ENCODE results near the gene DIAPH2.
A peak's percentile ranks its signal among the peaks of the same experiment; 100 is the strongest.

Gene DIAPH2

DNA sequence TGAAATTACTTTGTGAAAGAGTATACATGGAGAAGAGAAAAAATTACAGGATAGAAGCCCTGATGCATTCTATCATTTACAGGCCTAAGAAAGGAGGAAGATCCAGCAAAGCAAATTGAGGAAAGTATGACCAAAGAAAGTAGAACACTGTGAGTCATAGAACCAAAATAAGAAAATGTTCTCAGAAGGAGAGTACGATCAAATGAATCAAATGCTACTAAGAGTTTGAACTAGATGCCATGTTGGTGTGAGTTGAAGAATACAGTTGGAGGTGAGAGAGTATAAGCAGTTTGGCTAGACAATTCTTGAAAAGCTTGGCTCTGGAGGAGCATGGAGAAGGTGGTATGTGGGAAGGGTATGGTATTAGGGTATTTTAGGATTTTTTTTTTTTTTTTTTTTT, 360.8 kb downstream of the DIAPH2 start:
- no peak for TF ChIP-seq SP1 (IDR thresholded peaks at IDR 0.05)
- no peak for TF ChIP-seq TARDBP (IDR thresholded peaks at IDR 0.05)
- no peak for TF ChIP-seq ZNF384 (IDR thresholded peaks at IDR 0.05)
- no peak for TF ChIP-seq HDGF (IDR thresholded peaks at IDR 0.05; ENCODE audit: borderline replicate concordance)
- TF ChIP-seq FOXM1 (IDR thresholded peaks at IDR 0.05; ENCODE audit: borderline replicate concordance): no peak
- TF ChIP-seq ARNT (IDR thresholded peaks at IDR 0.05): no peak
- TF ChIP-seq L3MBTL2 (conservative IDR thresholded peaks at IDR 0.05): no peak
- no peak for TF ChIP-seq NFRKB (IDR thresholded peaks at IDR 0.05)
- TF ChIP-seq FOXA1 (IDR thresholded peaks at IDR 0.05): no peak
- TF ChIP-seq, protein P1, sequence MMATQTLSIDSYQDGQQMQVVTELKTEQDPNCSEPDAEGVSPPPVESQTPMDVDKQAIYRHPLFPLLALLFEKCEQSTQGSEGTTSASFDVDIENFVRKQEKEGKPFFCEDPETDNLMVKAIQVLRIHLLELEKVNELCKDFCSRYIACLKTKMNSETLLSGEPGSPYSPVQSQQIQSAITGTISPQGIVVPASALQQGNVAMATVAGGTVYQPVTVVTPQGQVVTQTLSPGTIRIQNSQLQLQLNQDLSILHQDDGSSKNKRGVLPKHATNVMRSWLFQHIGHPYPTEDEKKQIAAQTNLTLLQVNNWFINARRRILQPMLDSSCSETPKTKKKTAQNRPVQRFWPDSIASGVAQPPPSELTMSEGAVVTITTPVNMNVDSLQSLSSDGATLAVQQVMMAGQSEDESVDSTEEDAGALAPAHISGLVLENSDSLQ (IDR thresholded peaks at IDR 0.05): no peak
- no peak for TF ChIP-seq FOXK2 (IDR thresholded peaks at IDR 0.05)
- no peak for TF ChIP-seq BHLHE40 (IDR thresholded peaks at IDR 0.05; ENCODE audit: borderline replicate concordance)
- ChIA-PET POLR2A (no interaction called here), CTCF (no interaction called here)
- DNase-seq (ENCODE audit: extremely low spot score): no peak

DNA sequence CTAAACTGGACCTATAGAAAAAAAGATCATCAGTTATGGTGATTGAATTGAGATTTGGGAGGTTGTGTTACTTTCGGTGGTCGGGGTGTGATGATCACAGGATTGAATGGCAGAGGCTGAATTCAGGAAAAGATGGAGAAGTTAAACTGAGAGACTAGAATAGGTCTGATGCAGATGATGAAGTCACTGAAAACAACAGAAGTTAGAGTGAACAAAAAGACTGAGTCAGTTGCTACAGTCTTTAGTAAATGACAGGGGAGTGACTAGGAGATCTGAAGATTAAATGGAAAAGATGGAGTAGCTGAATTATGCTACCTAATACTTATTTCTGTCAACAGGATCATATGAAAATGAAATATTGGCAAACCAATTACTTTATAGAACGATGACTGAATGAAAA, 362.2 kb downstream of the DIAPH2 start:
- DNase-seq (ENCODE audit: extremely low spot score): no peak
- ChIA-PET CTCF (interaction anchor here (0.6 kb wide), 1 partner anchor 42 kb away, joined by 3 read pairs; no protein-coding TSS in a partner anchor), POLR2A (no interaction called here)
- TF ChIP-seq SUZ12 (IDR thresholded peaks at IDR 0.05) (no peak), HDGF (IDR thresholded peaks at IDR 0.05; ENCODE audit: borderline replicate concordance) (no peak), LEF1 (IDR thresholded peaks at IDR 0.05; ENCODE audit: borderline replicate concordance) (no peak), FOXM1 (IDR thresholded peaks at IDR 0.05; ENCODE audit: borderline replicate concordance) (no peak), FOXA1 (IDR thresholded peaks at IDR 0.05) (no peak), SP1 (IDR thresholded peaks at IDR 0.05) (no peak), FOXK2 (IDR thresholded peaks at IDR 0.05) (no peak), TARDBP (IDR thresholded peaks at IDR 0.05) (no peak), BHLHE40 (IDR thresholded peaks at IDR 0.05; ENCODE audit: borderline replicate concordance) (no peak), NFRKB (IDR thresholded peaks at IDR 0.05) (no peak), L3MBTL2 (conservative IDR thresholded peaks at IDR 0.05) (no peak)
- TF ChIP-seq, protein P1 (IDR thresholded peaks at IDR 0.05): no peak

DNA sequence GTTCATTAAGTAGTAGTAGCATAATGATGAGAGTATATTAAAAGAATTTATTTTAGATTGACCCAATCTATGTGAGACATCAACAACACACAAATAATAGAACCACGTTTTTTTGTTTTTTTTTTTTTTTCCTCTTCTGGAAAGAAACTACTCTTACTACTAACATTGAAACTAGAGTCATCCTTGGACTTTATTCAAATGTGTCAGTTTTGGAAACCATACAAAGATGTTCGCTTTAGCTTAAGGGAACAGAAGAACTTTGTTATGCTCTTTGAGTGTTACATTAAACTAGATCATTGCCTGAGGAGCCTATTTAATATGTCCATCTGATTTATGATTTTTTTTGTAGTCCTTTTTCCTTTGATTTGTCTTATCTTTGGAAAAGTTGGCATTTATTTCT, 365.8 kb downstream of the DIAPH2 start:
- no peak for TF ChIP-seq TARDBP (IDR thresholded peaks at IDR 0.05)
- no peak for TF ChIP-seq FOXK2 (IDR thresholded peaks at IDR 0.05)
- TF ChIP-seq ELF4 (IDR thresholded peaks at IDR 0.05): no peak
- no peak for TF ChIP-seq ZNF384 (IDR thresholded peaks at IDR 0.05)
- TF ChIP-seq NFRKB (IDR thresholded peaks at IDR 0.05): no peak
- no peak for TF ChIP-seq L3MBTL2 (conservative IDR thresholded peaks at IDR 0.05)
- TF ChIP-seq CTBP1 (IDR thresholded peaks at IDR 0.05; ENCODE audit: borderline replicate concordance): no peak
- no peak for TF ChIP-seq SP1 (IDR thresholded peaks at IDR 0.05)
- TF ChIP-seq FOXA1 (IDR thresholded peaks at IDR 0.05): no peak
- TF ChIP-seq BHLHE40 (IDR thresholded peaks at IDR 0.05; ENCODE audit: borderline replicate concordance): no peak
- no peak for TF ChIP-seq LEF1 (IDR thresholded peaks at IDR 0.05; ENCODE audit: borderline replicate concordance)
- TF ChIP-seq HDGF (IDR thresholded peaks at IDR 0.05; ENCODE audit: borderline replicate concordance): no peak
- TF ChIP-seq FOXM1 (IDR thresholded peaks at IDR 0.05; ENCODE audit: borderline replicate concordance): no peak
- TF ChIP-seq SUZ12 (IDR thresholded peaks at IDR 0.05): no peak
- no peak for TF ChIP-seq ARNT (IDR thresholded peaks at IDR 0.05)
- TF ChIP-seq, protein P1 (IDR thresholded peaks at IDR 0.05): no peak
- CTCF ChIA-PET: no interaction called here
- DNase-seq (ENCODE audit: extremely low spot score): no peak
- POLR2A ChIA-PET: no interaction called here

DNA sequence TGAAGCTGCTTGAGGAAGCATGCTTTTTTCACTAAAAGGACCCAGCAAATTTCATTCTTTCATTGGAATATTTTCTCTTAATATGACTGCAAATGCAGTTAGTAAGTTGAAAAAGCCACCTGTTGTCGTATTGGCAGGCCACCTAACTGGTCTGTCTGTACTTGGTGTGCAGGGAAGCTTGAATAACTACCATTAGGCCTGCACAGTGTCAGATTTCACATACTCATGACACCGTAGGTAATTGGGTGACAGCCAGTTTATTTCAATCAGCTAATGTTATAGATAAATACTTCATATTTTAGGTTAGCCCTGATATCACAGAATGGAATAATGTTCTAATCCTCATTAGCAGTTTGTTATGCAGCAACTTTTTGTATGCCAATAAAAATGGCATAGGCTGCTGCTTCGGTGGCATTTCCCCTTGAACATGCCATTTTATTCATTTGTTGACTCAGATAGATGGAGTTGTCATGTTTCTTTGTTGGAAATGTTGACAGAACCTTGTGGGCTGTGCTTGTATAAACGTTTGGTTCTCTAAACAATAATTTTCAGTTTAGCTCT, 372.8 kb downstream of the DIAPH2 start:
- DNase-seq (ENCODE audit: extremely low spot score): peak; percentile 9
- POLR2A ChIA-PET: no interaction called here
- TF ChIP-seq FOXM1 (IDR thresholded peaks at IDR 0.05; ENCODE audit: borderline replicate concordance): no peak
- TF ChIP-seq BHLHE40 (IDR thresholded peaks at IDR 0.05; ENCODE audit: borderline replicate concordance): no peak
- TF ChIP-seq NFRKB (IDR thresholded peaks at IDR 0.05): no peak
- CTCF ChIA-PET: interaction anchor here (0.6 kb wide), 1 partner anchor 663 kb away, joined by 4 read pairs; no protein-coding TSS in a partner anchor

DNA sequence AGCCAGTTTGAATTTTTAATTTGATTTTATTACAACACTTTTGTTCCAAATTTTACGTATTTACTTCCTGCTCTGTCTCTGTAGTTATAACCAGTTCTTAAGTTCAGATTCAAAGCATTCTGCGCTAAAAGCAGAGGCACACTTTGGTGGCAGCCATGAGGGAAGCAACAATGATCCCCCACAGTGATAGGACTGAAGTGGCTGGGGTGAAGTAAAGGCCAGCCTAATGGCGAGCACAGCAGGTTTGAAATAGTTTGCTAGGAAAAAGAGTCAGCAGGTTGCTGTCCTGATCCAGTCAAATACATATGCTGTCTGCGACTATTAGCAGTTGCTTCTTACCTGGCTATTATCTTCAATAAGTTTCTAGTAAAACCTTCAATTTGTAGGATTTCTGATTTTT, 375.4 kb downstream of the DIAPH2 start:
- POLR2A ChIA-PET: no interaction called here
- no peak for TF ChIP-seq FOXM1 (IDR thresholded peaks at IDR 0.05; ENCODE audit: borderline replicate concordance)
- TF ChIP-seq SP1 (IDR thresholded peaks at IDR 0.05): no peak
- TF ChIP-seq HDGF (IDR thresholded peaks at IDR 0.05; ENCODE audit: borderline replicate concordance): no peak
- TF ChIP-seq ARNT (IDR thresholded peaks at IDR 0.05): no peak
- no peak for TF ChIP-seq ELF4 (IDR thresholded peaks at IDR 0.05)
- TF ChIP-seq NFRKB (IDR thresholded peaks at IDR 0.05): no peak
- no peak for TF ChIP-seq L3MBTL2 (conservative IDR thresholded peaks at IDR 0.05)
- TF ChIP-seq FOXK2 (IDR thresholded peaks at IDR 0.05): no peak
- TF ChIP-seq ZNF384 (IDR thresholded peaks at IDR 0.05): no peak
- no peak for TF ChIP-seq FOXA1 (IDR thresholded peaks at IDR 0.05)
- TF ChIP-seq BHLHE40 (IDR thresholded peaks at IDR 0.05; ENCODE audit: borderline replicate concordance): no peak
- CTCF ChIA-PET: interaction anchor here (0.6 kb wide), 2 partner anchors 387 to 510 kb away, joined by 3 read pairs; no protein-coding TSS in a partner anchor
- no peak for DNase-seq (ENCODE audit: extremely low spot score)

DNA sequence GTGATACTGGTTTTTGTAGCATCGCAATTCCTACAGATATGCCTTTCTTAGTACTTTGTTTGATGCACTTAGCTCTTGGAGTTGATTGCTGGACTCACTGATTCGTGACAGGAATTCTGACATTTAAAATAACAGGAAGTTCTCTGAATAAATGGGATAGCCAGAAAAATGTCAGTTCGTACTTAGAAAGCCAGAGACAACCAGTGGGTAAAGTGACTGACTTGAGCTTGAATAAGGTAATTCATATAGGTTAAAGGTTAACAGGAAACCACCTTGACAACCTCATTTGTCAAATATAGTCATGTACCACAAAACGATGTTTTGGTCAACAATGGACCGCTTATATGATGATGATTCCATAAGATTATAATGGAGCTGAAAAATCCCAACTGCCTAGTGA, 380.4 kb downstream of the DIAPH2 start:
- ChIA-PET POLR2A (no interaction called here), CTCF (no interaction called here)
- TF ChIP-seq HDGF (IDR thresholded peaks at IDR 0.05; ENCODE audit: borderline replicate concordance): no peak
- no peak for TF ChIP-seq BHLHE40 (IDR thresholded peaks at IDR 0.05; ENCODE audit: borderline replicate concordance)
- DNase-seq (ENCODE audit: extremely low spot score): no peak
